Prostate gland (tissue), 2 donors: Measurements from ENCODE around the gene TGFBR1. TPM values are rescaled to one million over a fixed set of nuclear protein-coding genes. Genes with fewer than 3 reads are reported as not detected.

Experiments
- DNase-seq: peaks from one replicate; pipeline ENCODE4 v3.0.0-alpha.2; 2019; ENCODE audit warnings: low spot score
- H3K27ac ChIP-seq, 2 donors: fragments of 200-600 bp; sonication (generic); 2 replicates each; pipeline ENCODE4 v1.5.1; 2017 to 2019
- H3K27me3 ChIP-seq: fragments of 200-600 bp; sonication (generic); replicated peaks from 2 replicates; pipeline ENCODE4 v1.5.1; 2019; ENCODE audit not compliant: insufficient read depth
- H3K36me3 ChIP-seq, 2 donors: fragments of 200-600 bp; sonication (generic); 1 replicate in 1 of 2; 2 replicates in 1 of 2; pipeline versions ENCODE4 v1.5.1 to v1.8.1; 2017 to 2019
- H3K4me1 ChIP-seq: fragments of 200-600 bp; sonication (generic); replicated peaks from 2 replicates; pipeline ENCODE4 v1.5.1; 2019
- H3K4me3 ChIP-seq, 2 donors: fragments of 200-600 bp; sonication (generic); 2 replicates each; pipeline ENCODE4 v1.5.1; 2017 to 2019
- H3K9me3 ChIP-seq: fragments of 200-600 bp; sonication (generic); 2 replicates; pipeline ENCODE4 v1.5.1; 2017
- CTCF ChIP-seq, 4 experiments: fragments of 200-600 bp in 2 of 4; fragments of 450-650 bp in 2 of 4; sonication (generic) in 2 of 4; IDR thresholded peaks; 1 replicate in 3 of 4; 2 replicates in 1 of 4; pipeline ENCODE4 v1.5.1; 2016 to 2019; ENCODE audit warnings: antibody characterized with exemption in 4 of 4, mild to moderate bottlenecking in 2 of 4, moderate library complexity in 2 of 4
- POLR2A ChIP-seq: fragments of 450-650 bp; IDR thresholded peaks from one replicate; pipeline ENCODE4 v1.6.1; 2016; ENCODE audit warnings: antibody characterized with exemption, mild to moderate bottlenecking
- POLR2AphosphoS5 ChIP-seq: sonication (generic); formaldehyde crosslinking; IDR thresholded peaks from one replicate; pipeline ENCODE4 v1.6.1; 2017; ENCODE audit warnings: antibody characterized with exemption
- WGBS: methylation state at CpG from one replicate; pipeline ENCODE4 v1.1.5; 2018; 5-methylcytosine and 5-hydroxymethylcytosine counted together
- intact Hi-C: fragments of 100-400 bp; cut with DNase I; formaldehyde crosslinking; loops from one replicate; pipeline ENCODE4 v1.14.2; 2022
- total RNA-seq, 2 donors: library from RNA; depleted of rRNA; stranded (reverse); fragments of >200 nt; gene quantifications; one replicate each; pipeline ENCODE4 v1.1.0, GENCODE V29; 2016

TGFBR1 gene
- total RNA-seq, 2 donors from 2014 or later, result 22.2 to 25.5 TPM

GRCh38 chr9:99180662-99181061, 75.7 kb downstream of the TGFBR1 start:
- Histone ChIP-seq H3K4me3 (no peak overlapping the region), H3K9me3 (no peaks in the 10 kb centered on the region), H3K27ac (no peak overlapping the region), H3K36me3 (no peaks in the 10 kb centered on the region), H3K27me3 (no peaks in the 10 kb centered on the region), H3K4me1 (no peaks in the 10 kb centered on the region)
- DNase-seq, result no peak
- TF ChIP-seq POLR2A, result no peak
- TF ChIP-seq POLR2AphosphoS5, result no peak
- TF ChIP-seq CTCF (IDR thresholded peaks at IDR 0.05), result no peak
- WGBS, result 83% methylated on average over 9 of the region's 9 CpGs
- intact Hi-C loops, result loop anchor here (10.0 kb wide), 2 partner anchors 1144 to 1414 kb away; no protein-coding TSS in a partner anchor

- no peak for TF ChIP-seq POLR2AphosphoS5
- TF ChIP-seq CTCF (IDR thresholded peaks at IDR 0.05), result no peak
- TF ChIP-seq POLR2A, result no peak
- no peak overlapping the region for H3K4me3 ChIP-seq
- no peaks in the 10 kb centered on the region for H3K4me1 ChIP-seq
- intact Hi-C loops, result loop anchor here (10.0 kb wide), 2 partner anchors 1144 to 1414 kb away; no protein-coding TSS in a partner anchor
- H3K27me3 ChIP-seq, result no peaks in the 10 kb centered on the region
- 78% methylated on average over 2 of the region's 2 CpGs for WGBS
- no peaks in the 10 kb centered on the region for H3K36me3 ChIP-seq
- no peak for DNase-seq
- no peak overlapping the region for H3K27ac ChIP-seq
- H3K9me3 ChIP-seq, result no peaks in the 10 kb centered on the region
Measured at GRCh38 chr9:99181206-99181605, 76.3 kb downstream of the TGFBR1 start.

- intact Hi-C loops, result loop anchor here (10.0 kb wide), 2 partner anchors 1143 to 1413 kb away; no protein-coding TSS in a partner anchor
- DNase-seq, result no peak
Measured at GRCh38 chr9:99181621-99182020, 76.7 kb downstream of the TGFBR1 start.

GRCh38 chr9:99182356-99182755, 77.4 kb downstream of the TGFBR1 start:
- no peak overlapping the region for H3K4me3 ChIP-seq
- WGBS, result 92% methylated on average over 3 of the region's 3 CpGs
- no peaks in the 10 kb centered on the region for H3K36me3 ChIP-seq
- no peaks in the 10 kb centered on the region for H3K9me3 ChIP-seq
- TF ChIP-seq CTCF (IDR thresholded peaks at IDR 0.05), result no peak
- no peak for TF ChIP-seq POLR2AphosphoS5
- no peak for TF ChIP-seq POLR2A
- H3K4me1 ChIP-seq, result no peaks in the 10 kb centered on the region
- no peak for DNase-seq
- intact Hi-C loops, result loop anchor here (10.0 kb wide), 2 partner anchors 1142 to 1412 kb away; no protein-coding TSS in a partner anchor
- no peaks in the 10 kb centered on the region for H3K27me3 ChIP-seq
- H3K27ac ChIP-seq, result no peak overlapping the region

More at GRCh38 chr9:99181621-99182020, 76.7 kb downstream of the TGFBR1 start:
- H3K9me3 ChIP-seq, result no peaks in the 10 kb centered on the region
- H3K4me1 ChIP-seq, result no peaks in the 10 kb centered on the region
- H3K27ac ChIP-seq, result no peak overlapping the region
- no peak overlapping the region for H3K4me3 ChIP-seq
- no peak for TF ChIP-seq POLR2A
- TF ChIP-seq POLR2AphosphoS5, result no peak
- TF ChIP-seq CTCF (IDR thresholded peaks at IDR 0.05), result no peak
- 80% methylated on average over 4 of the region's 4 CpGs for WGBS
- H3K27me3 ChIP-seq, result no peaks in the 10 kb centered on the region
- no peaks in the 10 kb centered on the region for H3K36me3 ChIP-seq

GRCh38 chr9:99183616-99184015, 78.7 kb downstream of the TGFBR1 start:
- DNase-seq, result no peak
- no peaks in the 10 kb centered on the region for H3K36me3 ChIP-seq
- H3K27me3 ChIP-seq, result no peaks in the 10 kb centered on the region
- TF ChIP-seq POLR2AphosphoS5 (no peak), CTCF (IDR thresholded peaks at IDR 0.05) (no peak), POLR2A (no peak)
- no peaks in the 10 kb centered on the region for H3K4me1 ChIP-seq
- H3K4me3 ChIP-seq, result no peak overlapping the region
- no peak overlapping the region for H3K27ac ChIP-seq
- intact Hi-C loops, result loop anchor here (10.0 kb wide), 2 partner anchors 1141 to 1411 kb away; no protein-coding TSS in a partner anchor
- WGBS, result 93% methylated on average over 3 of the region's 3 CpGs
- no peaks in the 10 kb centered on the region for H3K9me3 ChIP-seq
